NCI-H69 (cell line): ENCODE results near the gene RIMBP2.

Experiments used
- DNase-seq: peaks from one replicate; lab custom pipeline; 2025; lab: John Stamatoyannopoulos, UW

The RIMBP2 gene

DNA sequence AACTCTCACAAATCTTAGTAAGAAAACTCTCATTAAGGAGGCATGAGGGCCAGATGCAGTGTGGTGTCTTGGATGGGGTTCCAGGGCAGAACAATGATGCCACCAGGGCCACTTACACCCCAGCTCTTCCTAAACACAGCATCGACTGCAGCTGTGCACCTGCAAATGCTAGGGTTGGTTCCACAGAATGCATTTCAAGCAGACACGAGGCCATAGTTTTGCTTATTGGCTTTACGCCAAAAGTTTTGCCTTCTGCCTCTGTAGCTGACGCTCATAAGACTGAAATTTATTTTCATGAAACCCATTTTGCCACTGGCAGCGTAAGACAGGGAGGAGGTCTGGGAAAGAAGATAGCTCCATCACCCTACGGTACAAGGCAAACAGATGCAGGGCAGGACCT, 179.0 kb downstream of the RIMBP2 start:
- no peak for DNase-seq

DNA sequence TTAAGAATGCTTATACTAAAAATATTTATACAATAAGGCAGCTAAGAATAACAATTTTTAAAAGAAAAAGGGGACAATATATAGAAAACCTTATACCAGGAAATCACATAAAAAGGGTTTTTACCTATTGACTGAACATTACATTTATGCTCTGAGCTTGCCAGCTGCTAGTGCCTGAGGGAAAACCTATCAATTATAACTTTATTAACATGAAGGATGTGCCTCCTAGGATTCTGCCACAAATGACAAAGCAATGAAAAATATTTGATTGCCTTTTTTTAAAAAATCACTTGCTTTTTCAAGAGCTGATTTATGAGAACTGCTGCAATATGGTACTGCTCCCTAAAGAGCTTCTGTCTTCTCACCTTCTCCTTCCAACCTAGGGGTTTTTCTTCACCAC, 185.7 kb downstream of the RIMBP2 start:
- DNase-seq = no peak

- no peak for DNase-seq
Observed at GRCh38 chr12:130529781-130530180, 186.3 kb downstream of the RIMBP2 start.

GRCh38 chr12:130527239-130527638, 188.9 kb downstream of the RIMBP2 start:
- DNase-seq = no peak

GRCh38 chr12:130526813-130527212, 189.3 kb downstream of the RIMBP2 start:
- no peak for DNase-seq

GRCh38 chr12:130525384-130526172, 190.5 kb downstream of the RIMBP2 start:
- no peak for DNase-seq

DNA sequence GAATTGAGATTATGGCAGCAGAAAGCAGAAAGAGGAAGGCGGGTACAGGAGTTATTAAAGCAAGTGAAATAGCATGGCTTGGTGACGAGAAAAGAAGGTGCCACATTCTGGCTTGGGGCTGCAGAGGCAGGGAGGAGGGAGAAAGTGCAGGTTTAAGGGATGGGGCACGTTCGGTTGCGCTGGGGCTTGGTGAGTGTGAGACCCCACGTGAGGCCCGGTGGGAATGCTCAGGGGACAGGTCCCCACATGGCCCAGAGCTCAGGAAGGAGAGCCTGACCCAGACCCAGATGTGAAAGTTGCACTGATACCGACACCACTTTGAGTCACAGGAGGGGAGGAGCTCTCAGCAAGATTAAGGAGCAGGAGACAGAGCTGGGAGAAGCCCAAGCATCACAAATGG, 191.3 kb downstream of the RIMBP2 start:
- no peak for DNase-seq

DNA sequence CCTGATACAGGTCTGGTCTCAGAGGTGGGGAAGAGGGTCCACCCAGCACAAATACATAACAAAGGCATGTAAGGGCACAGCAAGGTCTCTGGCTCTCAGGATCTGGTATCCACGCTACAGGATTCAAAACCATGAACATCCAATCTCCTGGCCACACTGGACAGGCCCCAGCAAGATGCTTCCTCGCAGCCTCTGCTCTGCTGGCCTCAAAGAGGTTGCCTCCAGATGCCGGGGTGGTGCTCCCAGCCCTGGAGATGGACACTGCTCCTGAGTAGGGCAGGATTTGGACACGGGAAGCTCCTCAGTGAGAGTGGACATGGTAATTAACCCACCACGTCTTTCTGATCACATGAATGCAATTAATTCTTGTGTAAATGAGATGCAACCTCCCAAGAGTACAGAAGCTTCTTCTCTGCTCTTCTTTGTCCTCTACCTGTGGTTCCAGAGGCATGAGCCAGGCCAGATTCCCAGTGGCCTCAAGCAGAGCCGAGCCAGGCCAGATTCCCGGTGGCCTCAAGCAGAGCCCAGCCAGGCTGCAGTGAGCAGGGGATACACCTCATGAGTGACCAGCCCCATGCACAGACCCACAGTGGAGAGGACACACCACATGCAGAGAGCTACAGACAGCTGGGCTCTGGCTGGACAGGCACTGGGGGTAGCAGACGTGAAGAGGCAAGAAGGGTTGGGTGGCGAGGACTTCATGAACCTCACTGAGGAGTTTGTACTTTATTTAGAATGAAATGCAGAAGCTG, 192.1 kb downstream of the RIMBP2 start:
- no peak for DNase-seq

- no peak for DNase-seq
Observed at GRCh38 chr12:130523208-130523607, 192.9 kb downstream of the RIMBP2 start.

GRCh38 chr12:130522244-130522834, 193.8 kb downstream of the RIMBP2 start:
- no peak for DNase-seq

DNA sequence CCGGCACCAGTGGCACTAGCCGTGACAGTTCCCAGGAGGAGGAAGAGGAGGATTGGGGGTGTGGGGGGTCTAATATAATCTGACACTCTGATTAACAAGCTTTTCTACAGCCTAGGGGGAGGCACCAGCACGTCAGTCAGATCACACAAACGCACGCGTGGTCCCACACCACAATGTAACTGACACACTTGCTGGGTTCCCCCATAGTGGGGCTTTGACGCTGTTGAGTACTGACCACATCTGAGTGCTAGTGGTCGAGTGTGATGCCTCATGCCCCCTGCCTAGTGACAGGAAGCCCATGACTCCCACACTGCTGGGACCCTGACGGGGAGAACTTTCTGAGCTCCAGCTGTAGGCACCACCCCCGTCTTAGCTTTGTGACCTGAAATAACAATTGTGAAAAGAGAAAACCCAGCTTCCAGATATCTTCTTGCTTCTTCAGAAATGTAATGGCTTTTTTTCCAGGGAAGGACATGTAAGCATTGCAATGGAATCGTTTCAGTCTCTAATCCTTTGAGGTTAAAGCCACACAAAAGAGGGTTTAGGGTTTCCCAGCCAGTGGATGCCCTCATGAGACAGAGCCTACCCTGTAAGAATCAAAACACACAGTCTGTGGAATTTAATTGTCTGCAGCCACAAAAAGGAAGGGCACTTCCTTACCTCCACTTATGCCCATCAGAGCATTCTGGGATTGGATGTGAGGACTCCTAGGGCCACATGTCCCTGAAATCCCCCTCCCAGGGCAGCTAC, 194.5 kb downstream of the RIMBP2 start:
- no peak for DNase-seq

GRCh38 chr12:130520784-130521183, 195.3 kb downstream of the RIMBP2 start:
- no peak for DNase-seq

DNA sequence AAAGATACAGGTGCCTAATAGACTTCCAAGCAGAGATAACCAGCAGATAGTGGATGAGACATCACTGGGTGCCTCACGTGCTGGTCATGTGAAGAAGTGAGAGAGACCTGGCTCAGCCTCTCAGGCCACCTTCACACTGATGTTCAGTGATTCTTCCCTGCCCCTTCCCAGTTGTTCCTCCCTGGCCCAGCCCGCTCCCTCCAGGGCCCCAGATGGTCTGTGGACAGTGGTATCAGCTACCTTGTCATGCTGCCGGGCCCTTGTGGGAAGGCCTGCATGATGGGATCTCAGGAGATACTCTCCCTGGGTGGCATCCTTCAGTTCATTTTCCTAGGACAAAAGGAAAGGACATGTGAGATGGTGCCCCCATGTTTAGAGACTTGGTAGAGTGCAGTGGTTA, 198.5 kb downstream of the RIMBP2 start:
- no peak for DNase-seq

- DNase-seq = peak; percentile 12
Observed at GRCh38 chr12:130514149-130514551, 201.9 kb downstream of the RIMBP2 start.

DNA sequence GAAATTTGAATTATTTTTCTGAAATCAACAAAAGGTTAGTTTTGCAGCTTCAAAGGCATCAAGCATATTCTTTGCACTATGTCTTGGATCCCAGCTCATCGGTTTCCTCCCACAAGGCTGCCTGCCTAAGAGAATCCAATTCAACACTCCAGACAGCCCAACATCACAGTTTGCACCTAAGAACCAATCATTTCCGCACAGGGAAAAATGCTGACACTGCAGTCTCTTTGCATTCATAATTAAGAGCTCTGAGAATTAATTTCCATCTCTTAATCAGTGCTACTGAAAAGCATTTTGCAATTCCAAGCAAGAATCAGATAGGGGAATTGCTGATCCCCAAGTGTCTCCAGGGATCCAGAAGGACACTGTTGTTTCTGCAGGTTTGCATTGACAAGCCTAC, 202.5 kb downstream of the RIMBP2 start:
- no peak for DNase-seq

DNA sequence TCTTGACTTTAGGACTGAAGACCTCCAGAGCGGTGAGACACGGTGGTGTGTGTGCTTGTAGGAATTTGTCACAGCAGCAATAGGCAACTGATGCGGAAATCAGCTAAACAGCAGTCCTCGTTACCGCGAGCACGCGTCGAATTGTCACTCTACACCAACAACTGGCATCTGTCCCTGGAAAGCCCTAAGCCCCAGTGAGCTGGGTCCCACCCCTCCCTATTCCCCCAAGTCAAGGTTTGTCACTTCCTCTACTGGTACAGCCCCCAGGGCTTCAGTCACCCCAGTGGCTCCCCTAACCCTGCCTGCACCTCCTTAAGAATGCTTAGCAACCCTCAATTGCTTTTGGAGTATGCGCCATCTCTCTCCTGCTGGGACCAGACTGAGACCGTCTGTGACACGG, 204.8 kb downstream of the RIMBP2 start:
- DNase-seq = no peak

DNA sequence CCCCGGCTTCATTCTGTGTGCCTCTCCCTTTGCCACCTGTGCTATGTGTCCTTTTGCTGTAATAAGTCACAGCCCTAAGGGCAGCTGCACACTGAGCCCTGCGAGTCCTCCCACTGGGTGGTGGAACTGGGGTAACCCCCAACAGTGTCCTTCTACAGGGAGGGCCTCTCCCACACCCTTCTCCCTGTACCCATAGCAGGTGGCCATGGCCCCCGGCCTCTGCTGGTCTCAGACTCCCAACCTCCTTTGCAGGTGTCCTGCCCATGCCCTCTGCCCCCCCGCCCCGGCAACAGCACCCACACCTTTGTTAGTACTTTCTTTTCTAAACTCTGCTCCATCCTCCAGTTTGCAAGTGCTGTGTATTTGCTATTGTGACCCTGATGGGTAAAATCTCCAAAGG, 206.6 kb downstream of the RIMBP2 start:
- no peak for DNase-seq

GRCh38 chr12:130508847-130509246, 207.3 kb downstream of the RIMBP2 start:
- no peak for DNase-seq

GRCh38 chr12:130508318-130508717, 207.8 kb downstream of the RIMBP2 start:
- no peak for DNase-seq

- no peak for DNase-seq
Observed at GRCh38 chr12:130506844-130507243, 209.3 kb downstream of the RIMBP2 start.

DNA sequence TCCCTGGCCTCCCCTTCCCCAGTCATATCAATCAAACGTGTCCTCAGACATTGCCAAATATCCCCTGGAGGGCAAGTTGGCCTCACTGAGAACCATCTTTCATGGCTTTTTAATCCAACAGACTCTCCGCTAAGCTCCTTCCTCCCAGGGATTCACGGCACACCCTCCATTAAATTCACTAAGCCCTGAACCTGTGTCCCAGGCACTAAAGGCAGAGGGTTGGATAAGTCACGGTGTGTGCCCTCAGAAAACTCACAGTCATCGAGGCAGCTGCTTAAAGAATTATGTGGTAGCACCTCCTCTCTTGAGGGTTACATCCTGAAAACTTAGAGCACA, 211.3 kb downstream of the RIMBP2 start:
- DNase-seq = no peak

DNA sequence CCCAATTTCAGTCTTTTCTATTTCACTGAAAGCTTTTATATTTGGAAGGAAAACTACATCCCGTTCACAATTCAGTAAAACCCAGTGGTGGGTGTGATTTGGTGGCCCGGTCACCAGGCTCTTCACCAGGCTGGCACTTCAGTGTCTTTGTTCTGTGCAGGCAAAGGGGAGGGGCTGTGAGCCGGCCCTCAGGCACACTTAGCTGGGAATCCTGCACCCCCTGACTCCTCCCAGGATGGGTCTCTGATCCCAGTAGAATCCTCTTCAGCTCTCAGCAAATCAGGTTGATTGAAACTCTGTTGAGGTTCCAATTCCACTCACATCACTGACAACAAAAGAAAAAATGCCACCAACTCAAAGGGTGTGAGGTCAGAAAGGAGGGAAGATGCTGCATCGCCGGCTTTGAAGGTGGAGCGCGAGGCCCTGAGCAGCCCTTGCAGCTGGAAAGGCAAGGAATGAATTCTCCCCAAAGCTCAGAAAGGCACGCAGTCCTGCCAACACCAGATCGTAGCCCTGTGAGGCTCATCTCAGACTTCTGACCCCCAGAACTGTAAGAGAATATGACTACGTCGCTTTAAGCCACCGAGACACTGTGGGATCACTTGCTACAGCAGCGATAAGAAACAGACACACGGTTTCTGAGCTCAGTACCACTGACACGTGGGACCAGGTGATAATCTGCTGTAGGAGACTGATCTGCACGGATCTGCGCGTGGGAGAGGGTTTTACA, 211.8 kb downstream of the RIMBP2 start:
- DNase-seq = no peak
